GM12878 (cell line): ENCODE data around the gene MBD6. TPM values are rescaled to one million over a fixed set of nuclear protein-coding genes. Genes with fewer than 3 reads are reported as not detected.
A peak's percentile ranks its signal among the peaks of the same experiment; 100 is the strongest.

Source experiments
- ATAC-seq: fragments of 200-7000 bp; cut with Tn5 transposase; 3 replicates; pipeline ENCODE4 v1.9.1; 2020; ENCODE audit warnings: mild to moderate bottlenecking, moderate library complexity
- BruUV-seq: library from RNA; stranded (reverse); fragments of 400-500 nt; replicated peaks from 2 replicates; lab custom pipeline; 2021; lab: Mats Ljungman, UMichigan
- CTCF ChIA-PET: fragments of 300-600 bp; sonication (Branson Sonifier 250); formaldehyde crosslinking; extraction: SDS; loops from one replicate; lab custom pipeline; 2021; ENCODE audit warnings: inconsistent platforms; lab: Yijun Ruan, JAX
- POLR2A ChIA-PET: fragments of 350-600 bp; formaldehyde crosslinking; extraction: SDS; loops from one replicate; lab custom pipeline; 2021; ENCODE audit warnings: inconsistent platforms; lab: Charles Lee
- RAD21 ChIA-PET: fragments of 300-600 bp; sonication (Branson Sonifier 250); formaldehyde crosslinking; loops from one replicate; lab custom pipeline; 2023; ENCODE audit warnings: antibody characterized with exemption; ENCODE audit not compliant: unreplicated experiment; lab: Charles Lee
- SMC1A ChIA-PET: fragments of 300-600 bp; sonication (Branson Sonifier 250); formaldehyde crosslinking; loops from one replicate; lab custom pipeline; 2023; ENCODE audit not compliant: unreplicated experiment, uncharacterized antibody; lab: Charles Lee
- DNase-seq: peaks from one replicate; pipeline ENCODE4 v3.0.0-alpha.2; 2011; ENCODE audit warnings: low read depth, low spot score
- FAIRE-seq: peaks from 3 replicates; lab custom pipeline; 2011; peaks lifted over from hg19 to GRCh38; lab: Jason Lieb, UNC
- H2AFZ ChIP-seq: 2 replicates; pipeline ENCODE4 v1.6.0; 2011; ENCODE audit warnings: low read depth, low read length, control low read depth; ENCODE audit not compliant: control insufficient read depth
- H3K27ac ChIP-seq: 2 replicates; pipeline ENCODE4 v1.5.1; 2011; ENCODE audit warnings: control low read depth; ENCODE audit not compliant: control insufficient read depth, insufficient read depth
- H3K27me3 ChIP-seq, 2 experiments: replicated peaks in 1 of 2; 2 replicates each; pipeline versions ENCODE4 v1.6.0 to v1.6.1; 2011; ENCODE audit warnings: low read length in 1 of 2; ENCODE audit not compliant: control insufficient read depth in 2 of 2, insufficient read depth in 2 of 2
- H3K36me3 ChIP-seq, 2 experiments: 2 replicates each; pipeline ENCODE4 v1.5.1; 2011; ENCODE audit warnings: low read length in 1 of 2; ENCODE audit not compliant: control insufficient read depth in 2 of 2, insufficient read depth in 2 of 2
- H3K4me1 ChIP-seq: 2 replicates; pipeline ENCODE4 v1.6.1; 2011; ENCODE audit warnings: mild to moderate bottlenecking, low read length, moderate library complexity, mixed read lengths; ENCODE audit not compliant: control insufficient read depth, insufficient read depth
- H3K4me2 ChIP-seq: 2 replicates; pipeline ENCODE4 v1.6.0; 2011; ENCODE audit warnings: control low read depth; ENCODE audit not compliant: control insufficient read depth, insufficient read depth
- H3K4me3 ChIP-seq: fragments of 200-600 bp; sonication (generic); 2 replicates; pipeline ENCODE4 v1.5.1; 2016
- H3K79me2 ChIP-seq: 2 replicates; pipeline ENCODE4 v1.6.0; 2011; ENCODE audit warnings: low read length; ENCODE audit not compliant: control insufficient read depth, insufficient read depth
- H3K9ac ChIP-seq: 2 replicates; pipeline ENCODE4 v1.8.0; 2011; ENCODE audit warnings: low read length, control low read depth, mixed read lengths; ENCODE audit not compliant: control insufficient read depth, insufficient read depth
- H3K9me3 ChIP-seq: replicated peaks from 3 replicates; pipeline ENCODE4 v1.5.1; 2011; ENCODE audit warnings: mild to moderate bottlenecking, low read length; ENCODE audit not compliant: control insufficient read depth, insufficient read depth
- H4K20me1 ChIP-seq: 2 replicates; pipeline ENCODE4 v1.6.0; 2011; ENCODE audit not compliant: control insufficient read depth, insufficient read depth
- ATF7 ChIP-seq: fragments of 450-650 bp; IDR thresholded peaks from 2 replicates; pipeline ENCODE4 v1.6.1; 2016; ENCODE audit warnings: low read depth, mild to moderate bottlenecking
- CHD1 ChIP-seq: IDR thresholded peaks from 2 replicates; pipeline ENCODE4 v1.6.1; 2012; ENCODE audit warnings: low read depth, low read length, improper control_type of control experiment
- CREM ChIP-seq: IDR thresholded peaks from 2 replicates; pipeline ENCODE4 v1.6.1; 2014; ENCODE audit warnings: antibody characterized with exemption, low read depth
- EED ChIP-seq: sonication (generic); IDR thresholded peaks from 2 replicates; pipeline ENCODE4 v1.6.1; 2016; ENCODE audit warnings: antibody characterized with exemption, low read depth
- ETV6 ChIP-seq, 2 experiments: fragments of 450-650 bp in 1 of 2; IDR thresholded peaks in 1 of 2; conservative IDR thresholded peaks in 1 of 2; 2 replicates each; pipeline ENCODE4 v1.6.1; 2014; ENCODE audit warnings: antibody characterized with exemption in 1 of 2, borderline replicate concordance in 1 of 2, low read depth in 1 of 2, mild to moderate bottlenecking in 1 of 2, moderate library complexity in 1 of 2
- IKZF1 ChIP-seq: fragments of 450-650 bp; conservative IDR thresholded peaks from 2 replicates; pipeline ENCODE4 v1.6.1; 2017; ENCODE audit warnings: antibody characterized with exemption, mild to moderate bottlenecking
- MTA3 ChIP-seq: IDR thresholded peaks from 2 replicates; pipeline ENCODE4 v1.6.1; 2012; ENCODE audit warnings: low read length, inconsistent platforms, borderline replicate concordance
- NBN ChIP-seq: fragments of 450-650 bp; IDR thresholded peaks from 2 replicates; pipeline ENCODE4 v1.6.1; 2016
- NFIC ChIP-seq: IDR thresholded peaks from 2 replicates; pipeline ENCODE4 v1.6.1; 2012; ENCODE audit warnings: low read depth, mild to moderate bottlenecking, inconsistent platforms, low read length, moderate library complexity
- NR2C2 ChIP-seq: IDR thresholded peaks from 2 replicates; pipeline ENCODE4 v1.6.1; 2011; ENCODE audit warnings: borderline replicate concordance, low read depth; ENCODE audit not compliant: control insufficient read depth, insufficient read length
- PML ChIP-seq: IDR thresholded peaks from 2 replicates; pipeline ENCODE4 v1.6.1; 2012; ENCODE audit warnings: low read length, inconsistent platforms
- POLR2AphosphoS5 ChIP-seq: IDR thresholded peaks from 2 replicates; pipeline ENCODE4 v1.6.1; 2011; ENCODE audit warnings: mild to moderate bottlenecking, low read length, inconsistent platforms
- RAD21 ChIP-seq: IDR thresholded peaks from 2 replicates; pipeline ENCODE4 v1.6.1; 2011; ENCODE audit warnings: mild to moderate bottlenecking, low read depth, low read length, moderate library complexity; ENCODE audit not compliant: insufficient read depth
- RUNX3 ChIP-seq: IDR thresholded peaks from 2 replicates; pipeline ENCODE4 v1.6.1; 2012; ENCODE audit warnings: low read length, inconsistent platforms
- SP1 ChIP-seq: IDR thresholded peaks from one replicate; pipeline ENCODE4 v1.6.1; 2011; ENCODE audit warnings: low read depth, low read length
- SRF ChIP-seq, 2 experiments: IDR thresholded peaks; 2 replicates each; pipeline ENCODE4 v1.6.1; 2011; ENCODE audit warnings: low read depth in 2 of 2, low read length in 2 of 2, mild to moderate bottlenecking in 1 of 2, moderate library complexity in 1 of 2
- TBL1XR1 ChIP-seq: IDR thresholded peaks from 2 replicates; pipeline ENCODE4 v1.6.1; 2012; ENCODE audit warnings: low read depth, low read length, improper control_type of control experiment
- YBX1 ChIP-seq: fragments of 450-650 bp; IDR thresholded peaks from 2 replicates; pipeline ENCODE4 v1.6.1; 2016; ENCODE audit warnings: antibody characterized with exemption
- WGBS: methylation state at CpG from one replicate; pipeline ENCODE4 v1.1.6; 2016; ENCODE audit warnings: low lambda C conversion rate; ENCODE audit not compliant: insufficient replicate concordance, insufficient coverage; ENCODE audit errors: missing lambda C conversion rate; 5-methylcytosine and 5-hydroxymethylcytosine counted together
- in situ Hi-C: fragments of 300-500 bp; cut with MboI; formaldehyde crosslinking; loops from 9 replicates; pipeline ENCODE4 v1.14.3; 2018; ENCODE audit warnings: mixed read lengths
- intact Hi-C: fragments of 100-400 bp; cut with micrococcal nuclease; formaldehyde crosslinking; loops from one replicate; pipeline ENCODE4 v1.14.2; 2022; ENCODE audit not compliant: unreplicated experiment
- polyA plus RNA-seq, 11 experiments: library from polyadenylated mRNA; depleted of rRNA in 4 of 11; unstranded in 6 of 11; stranded (reverse) in 5 of 11; fragments of >200 nt; fragmentation: Nextera tagmentation in 4 of 11; fragmentation: Illumina TruSeq in 1 of 11; extraction: Ambion mirVana in 4 of 11; extraction: Trizol in 1 of 11; gene quantifications; 1 replicate in 1 of 11; 2 replicates in 10 of 11; pipeline versions ENCODE4 v1.2.1 to v1.2.3, GENCODE V29; 2011 to 2016; ENCODE audit warnings: inconsistent platforms in 2 of 11, missing spikeins in 2 of 11, low read depth in 1 of 11
- total RNA-seq, 4 experiments: library from RNA; depleted of rRNA in 3 of 4; stranded (reverse); fragments of >200 nt in 3 of 4; fragmentation: Illumina TruSeq in 1 of 4; extraction: Trizol in 1 of 4; gene quantifications; 2 replicates each; pipeline versions ENCODE4 v1.2.1 to v1.2.3, GENCODE V29; 2013 to 2021
- TF ChIP-seq, protein P1 (sequence below): fragments of 450-650 bp; IDR thresholded peaks from 2 replicates; pipeline ENCODE4 v1.6.1; 2016; ENCODE audit warnings: mild to moderate bottlenecking
- TF ChIP-seq, protein P2 (sequence below): fragments of 450-650 bp; IDR thresholded peaks from 2 replicates; pipeline ENCODE4 v1.6.1; 2017; ENCODE audit warnings: antibody characterized with exemption, mild to moderate bottlenecking, moderate library complexity

Gene MBD6
- total and polyA plus RNA-seq, 10 of the 15 experiments (the other 5 are each of a cell fraction or from before 2014, with no cell fraction given) = 1.5 to 52.7 (median 6.8) TPM

DNA sequence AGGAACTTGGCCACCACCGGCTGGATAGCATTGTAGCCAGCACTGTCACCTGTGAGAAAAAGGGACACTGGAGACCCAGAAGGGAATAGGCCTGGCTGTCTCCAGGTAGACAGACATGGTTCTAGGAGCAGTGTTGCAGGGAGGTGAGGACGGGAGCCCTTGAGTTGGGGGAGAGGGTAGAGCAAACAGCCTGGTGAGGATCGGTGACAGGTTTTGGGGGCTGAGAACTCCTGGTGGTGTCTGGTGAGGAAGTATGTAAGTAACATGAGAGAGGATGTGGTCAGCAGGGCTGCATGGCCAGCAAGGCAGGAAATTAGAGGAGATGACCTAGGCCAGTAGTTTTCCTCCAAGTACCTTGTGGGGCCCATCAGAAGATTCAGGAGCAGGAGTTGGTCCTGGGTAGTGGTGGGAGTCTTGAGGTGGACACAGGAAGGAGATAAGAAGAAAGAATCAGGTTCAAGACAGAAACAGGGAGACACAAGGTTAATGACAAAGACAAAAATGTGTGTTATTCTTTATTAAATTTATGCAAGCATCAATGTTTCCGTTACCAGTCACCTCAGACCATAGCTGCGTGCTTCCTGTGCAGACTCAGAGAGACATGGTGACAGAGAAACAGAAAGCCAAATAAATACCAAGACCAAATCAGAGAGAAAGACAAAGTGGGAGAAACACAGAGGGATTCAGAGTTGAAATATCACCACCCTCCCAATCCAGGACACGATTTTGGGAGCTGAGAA lies 43.1 kb upstream of the MBD6 start, which contains the start of gene ARHGAP9:
Gene ARHGAP9 (minus strand): TSS at position 491 of the 740 bp plus-strand sequence. CDS start 460 bp downstream, at position 31.
- H3K9me3 ChIP-seq = no peaks in the 10 kb centered on the region
- WGBS = 2% methylated on average over 6 of the region's 6 CpGs
- POLR2A ChIA-PET = interaction anchor here (0.6 to 1.7 kb wide), 6 partner anchors 14 to 134 kb away, joined by 3 to 7 read pairs (median 4); partner anchors contain the start of gene DDIT3
- BruUV-seq = TSS peak; percentile 62
- peak within 1 kb of the TSS; percentile 82 for H2AFZ ChIP-seq
- in situ Hi-C loops = no loop called here
- RAD21 ChIA-PET = interaction anchor here (0.9 to 1.6 kb wide), 4 partner anchors 21 to 386 kb away, joined by 3 to 7 read pairs (median 3); partner anchors contain the start of genes DCTN2 and GLI1
- CTCF ChIA-PET = interaction anchor here (0.6 to 8.1 kb wide), 5 partner anchors 8 to 365 kb away, joined by 3 to 114 read pairs (median 4); partner anchors contain the start of genes GLI1 and INHBE
- H3K36me3 ChIP-seq = peaks cover 1 to 7% of the 10 kb centered on the region in 2 experiments; a peak in 3 of 4 replicates
- peaks cover 34% of the 10 kb centered on the region for H3K4me1 ChIP-seq
- peak within 1 kb of the TSS; percentile 99 for H3K4me2 ChIP-seq
- DNase-seq = peak; percentile 51
- no peaks in the 10 kb centered on the region for H3K27me3 ChIP-seq
- intact Hi-C loops = loop anchor here (5.0 to 10.0 kb wide), 2 partner anchors 43 to 275 kb away; partner anchors contain the start of genes CDK4, DDIT3, MARCHF9 and MBD6
- H3K9ac ChIP-seq = peak within 1 kb of the TSS; percentile 74
- peak; percentile 7 for FAIRE-seq
- peak within 1 kb of the TSS; percentile 92; the same call in 1 of the 2 replicates for H3K4me3 ChIP-seq
- ATAC-seq = peak; percentile 52
- H3K79me2 ChIP-seq = peaks cover 41% of the 10 kb centered on the region
- H3K27ac ChIP-seq = peak within 1 kb of the TSS; percentile 85
- SMC1A ChIA-PET = interaction anchor here (0.8 to 2.7 kb wide), 6 partner anchors 19 to 283 kb away, joined by 3 to 10 read pairs (median 3); partner anchors contain the start of gene GLI1
- H4K20me1 ChIP-seq = no peaks in the 10 kb centered on the region
- TF ChIP-seq SP1 (peak; percentile 13), NBN (0 out of 2 replicates have a peak, but pooled peaks have one; percentile 18), IKZF1 (peak; percentile 53), EED (peak; percentile 45; the same call in 1 of the 2 replicates), ATF7 (peak; percentile 34), ETV6 (conservative IDR thresholded peaks at IDR 0.05 in 1 of 2, IDR thresholded peaks at IDR 0.05 in 1 of 2; ENCODE audit: borderline replicate concordance in 1 of 2, low read depth in 1 of 2) (peak in 1 of 2 experiments; percentile 63; a peak in 1 of 4 replicates), SRF (IDR thresholded peaks at IDR 0.05; ENCODE audit: low read depth in 2 of 2, low read length in 2 of 2) (peak; percentile 48 to 73; a peak in 2 of 4 replicates), RUNX3 (peak; percentile 90), POLR2AphosphoS5 (peak; percentile 53; the same call in 1 of the 2 replicates), CREM (0 out of 2 replicates have a peak, but pooled peaks have one; percentile 18), YBX1 (no peak), NFIC (peak; percentile 60; the same call in 1 of the 2 replicates), NR2C2 (no peak), TBL1XR1 (0 out of 2 replicates have a peak, but pooled peaks have one; percentile 49), MTA3 (no peak), RAD21 (no peak), PML (peak; percentile 27; the same call in 1 of the 2 replicates), CHD1 (no peak)
- TF ChIP-seq, protein P1, sequence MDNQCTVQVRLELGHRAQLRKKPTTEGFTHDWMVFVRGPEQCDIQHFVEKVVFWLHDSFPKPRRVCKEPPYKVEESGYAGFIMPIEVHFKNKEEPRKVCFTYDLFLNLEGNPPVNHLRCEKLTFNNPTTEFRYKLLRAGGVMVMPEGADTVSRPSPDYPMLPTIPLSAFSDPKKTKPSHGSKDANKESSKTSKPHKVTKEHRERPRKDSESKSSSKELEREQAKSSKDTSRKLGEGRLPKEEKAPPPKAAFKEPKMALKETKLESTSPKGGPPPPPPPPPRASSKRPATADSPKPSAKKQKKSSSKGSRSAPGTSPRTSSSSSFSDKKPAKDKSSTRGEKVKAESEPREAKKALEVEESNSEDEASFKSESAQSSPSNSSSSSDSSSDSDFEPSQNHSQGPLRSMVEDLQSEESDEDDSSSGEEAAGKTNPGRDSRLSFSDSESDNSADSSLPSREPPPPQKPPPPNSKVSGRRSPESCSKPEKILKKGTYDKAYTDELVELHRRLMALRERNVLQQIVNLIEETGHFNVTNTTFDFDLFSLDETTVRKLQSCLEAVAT = no peak
- TF ChIP-seq, protein P2, sequence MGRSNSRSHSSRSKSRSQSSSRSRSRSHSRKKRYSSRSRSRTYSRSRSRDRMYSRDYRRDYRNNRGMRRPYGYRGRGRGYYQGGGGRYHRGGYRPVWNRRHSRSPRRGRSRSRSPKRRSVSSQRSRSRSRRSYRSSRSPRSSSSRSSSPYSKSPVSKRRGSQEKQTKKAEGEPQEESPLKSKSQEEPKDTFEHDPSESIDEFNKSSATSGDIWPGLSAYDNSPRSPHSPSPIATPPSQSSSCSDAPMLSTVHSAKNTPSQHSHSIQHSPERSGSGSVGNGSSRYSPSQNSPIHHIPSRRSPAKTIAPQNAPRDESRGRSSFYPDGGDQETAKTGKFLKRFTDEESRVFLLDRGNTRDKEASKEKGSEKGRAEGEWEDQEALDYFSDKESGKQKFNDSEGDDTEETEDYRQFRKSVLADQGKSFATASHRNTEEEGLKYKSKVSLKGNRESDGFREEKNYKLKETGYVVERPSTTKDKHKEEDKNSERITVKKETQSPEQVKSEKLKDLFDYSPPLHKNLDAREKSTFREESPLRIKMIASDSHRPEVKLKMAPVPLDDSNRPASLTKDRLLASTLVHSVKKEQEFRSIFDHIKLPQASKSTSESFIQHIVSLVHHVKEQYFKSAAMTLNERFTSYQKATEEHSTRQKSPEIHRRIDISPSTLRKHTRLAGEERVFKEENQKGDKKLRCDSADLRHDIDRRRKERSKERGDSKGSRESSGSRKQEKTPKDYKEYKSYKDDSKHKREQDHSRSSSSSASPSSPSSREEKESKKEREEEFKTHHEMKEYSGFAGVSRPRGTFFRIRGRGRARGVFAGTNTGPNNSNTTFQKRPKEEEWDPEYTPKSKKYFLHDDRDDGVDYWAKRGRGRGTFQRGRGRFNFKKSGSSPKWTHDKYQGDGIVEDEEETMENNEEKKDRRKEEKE = no peak
